GM21381 (cell line): ENCODE results near the gene GGTLC2.
A peak's percentile ranks its signal among the peaks of the same experiment; 100 is the strongest.

Experiments used
- ATAC-seq: cut with Tn5 transposase; IDR thresholded peaks from one replicate; pipeline ENCODE4 v1.9.1; 2021; ENCODE audit warnings: mild to moderate bottlenecking, moderate library complexity; ENCODE audit not compliant: unreplicated experiment

Gene GGTLC2

GRCh38 chr22:22667966-22668880 lies 23.8 kb downstream of the GGTLC2 start:
- no peak for ATAC-seq

GRCh38 chr22:22669093-22669492 lies 24.7 kb downstream of the GGTLC2 start:
- no peak for ATAC-seq

GRCh38 chr22:22670076-22670795 lies 25.8 kb downstream of the GGTLC2 start:
- ATAC-seq: no peak

GRCh38 chr22:22671506-22671905 lies 27.1 kb downstream of the GGTLC2 start:
- no peak for ATAC-seq

GRCh38 chr22:22673099-22673498 lies 28.7 kb downstream of the GGTLC2 start:
- no peak for ATAC-seq

GRCh38 chr22:22673628-22674027 lies 29.2 kb downstream of the GGTLC2 start:
- ATAC-seq: no peak

- ATAC-seq: no peak
Observed at GRCh38 chr22:22674467-22674866, 30.1 kb downstream of the GGTLC2 start.

- no peak for ATAC-seq
Observed at GRCh38 chr22:22678970-22679369, 34.6 kb downstream of the GGTLC2 start.

GRCh38 chr22:22680396-22680795 lies 36.0 kb downstream of the GGTLC2 start:
- ATAC-seq: no peak

- no peak for ATAC-seq
Observed at GRCh38 chr22:22681221-22681739, 36.9 kb downstream of the GGTLC2 start.

GRCh38 chr22:22682196-22682595 lies 37.8 kb downstream of the GGTLC2 start:
- ATAC-seq: no peak

GRCh38 chr22:22682807-22683667 lies 38.6 kb downstream of the GGTLC2 start:
- no peak for ATAC-seq

GRCh38 chr22:22683668-22684361 lies 39.4 kb downstream of the GGTLC2 start:
- no peak for ATAC-seq

- no peak for ATAC-seq
Observed at GRCh38 chr22:22684580-22685561, 40.5 kb downstream of the GGTLC2 start.

- no peak for ATAC-seq
Observed at GRCh38 chr22:22685586-22685985, 41.2 kb downstream of the GGTLC2 start.

GRCh38 chr22:22686202-22687115 lies 42.0 kb downstream of the GGTLC2 start:
- ATAC-seq: peak; percentile 54

- ATAC-seq: no peak
Observed at GRCh38 chr22:22687638-22688500, 43.5 kb downstream of the GGTLC2 start.
